NK-92 (cell line): ENCODE results near the gene STPG4.

Experiments used
- DNase-seq: peaks from one replicate; lab custom pipeline; 2025; ENCODE audit not compliant: unreplicated experiment; lab: John Stamatoyannopoulos, UW

STPG4 gene

GRCh38 chr2:47037678-47038077 is 117.4 kb downstream of the STPG4 start:
- DNase-seq = no peak
